Transverse colon (tissue), 4 donors: Measurements from ENCODE around the gene CELSR3. TPM values are rescaled to one million over a fixed set of nuclear protein-coding genes. Genes with fewer than 3 reads are reported as not detected.
A peak's percentile ranks its signal among the peaks of the same experiment; 100 is the strongest.

Experiments
- DNase-seq: peaks from one replicate; pipeline ENCODE4 v3.0.0-alpha.2; 2019
- H3K27ac ChIP-seq, 4 donors: fragments of 200-600 bp; sonication (generic); 2 replicates each; pipeline ENCODE4 v1.5.1; 2016 to 2018; ENCODE audit warnings: inconsistent platforms in 4 of 4
- H3K27me3 ChIP-seq: fragments of 200-600 bp; sonication (generic); 2 replicates; pipeline ENCODE4 v1.5.1; 2017; ENCODE audit warnings: inconsistent platforms
- H3K36me3 ChIP-seq, 4 donors: fragments of 200-600 bp; sonication (generic); 2 replicates each; pipeline ENCODE4 v1.5.1; 2017 to 2019; ENCODE audit warnings: inconsistent platforms in 4 of 4
- H3K4me1 ChIP-seq, 4 donors: fragments of 200-600 bp; sonication (generic); 2 replicates each; pipeline ENCODE4 v1.5.1; 2017 to 2020; ENCODE audit warnings: inconsistent platforms in 4 of 4
- H3K4me3 ChIP-seq, 4 donors: fragments of 200-600 bp; sonication (generic); 1 replicate in 1 of 4; 2 replicates in 3 of 4; pipeline versions ENCODE4 v1.5.1 to v1.6.1; 2017 to 2019; ENCODE audit warnings: inconsistent platforms in 4 of 4
- H3K9me3 ChIP-seq, 2 donors: fragments of 200-600 bp; sonication (generic); 2 replicates each; pipeline ENCODE4 v1.5.1; 2017 to 2019; ENCODE audit warnings: inconsistent platforms in 2 of 2
- CTCF ChIP-seq, 5 experiments: fragments of 200-600 bp in 3 of 5; fragments of 450-650 bp in 2 of 5; sonication (generic) in 3 of 5; IDR thresholded peaks; 1 replicate in 2 of 5; 2 replicates in 3 of 5; pipeline ENCODE4 v1.5.1; 2016 to 2017; ENCODE audit warnings: antibody characterized with exemption in 5 of 5, inconsistent platforms in 3 of 5, mild to moderate bottlenecking in 2 of 5, moderate library complexity in 1 of 5
- EP300 ChIP-seq: sonication (generic); formaldehyde crosslinking; IDR thresholded peaks from one replicate; pipeline ENCODE4 v1.6.1; 2017; ENCODE audit warnings: antibody characterized with exemption, low read depth
- POLR2A ChIP-seq: fragments of 450-650 bp; IDR thresholded peaks from one replicate; pipeline ENCODE4 v1.6.1; 2016; ENCODE audit warnings: antibody characterized with exemption, mild to moderate bottlenecking, moderate library complexity
- POLR2AphosphoS5 ChIP-seq, 3 donors: sonication (generic); formaldehyde crosslinking; IDR thresholded peaks; one replicate each; pipeline ENCODE4 v1.6.1; 2016; ENCODE audit warnings: antibody characterized with exemption in 3 of 3
- WGBS, 2 donors: methylation state at CpG; one replicate each; pipeline ENCODE4 v1.1.5; 2018; ENCODE audit warnings: low coverage in 1 of 2; 5-methylcytosine and 5-hydroxymethylcytosine counted together
- in situ Hi-C, 4 donors: fragments of 200-750 bp; cut with MboI; loops; one replicate each; pipeline versions ENCODE4 v1.15.0 to v1.15.1; 2017; ENCODE audit warnings: low sequenced_read_pairs in 3 of 4, low pct_ligation_motif_present in 1 of 4, low pct_unique_long_range_greater_than_20kb in 1 of 4
- intact Hi-C: fragments of 100-400 bp; cut with DNase I; formaldehyde crosslinking; loops from one replicate; pipeline ENCODE4 v1.15.1; 2023; ENCODE audit warnings: low total_unique reads
- total RNA-seq, 4 donors: library from RNA; depleted of rRNA; stranded (reverse); fragments of >200 nt; gene quantifications; one replicate each; pipeline ENCODE4 v1.1.0, GENCODE V29; 2016

CELSR3 gene
- total RNA-seq, 4 donors from 2014 or later = 1.2 to 15.0 (median 3.9) TPM

GRCh38 chr3:48600711-48601621 lies 61.7 kb downstream of the CELSR3 start:
- TF ChIP-seq POLR2A (no peak), POLR2AphosphoS5 (IDR thresholded peaks at IDR 0.05) (no peak), EP300 (no peak), CTCF (IDR thresholded peaks at IDR 0.05) (no peak)
- Histone ChIP-seq H3K27ac (no peak overlapping the region), H3K36me3 (peaks cover 0 to 59% (median 37%) of the 10 kb centered on the region in 4 donors), H3K27me3 (no peaks in the 10 kb centered on the region), H3K4me3 (no peak overlapping the region), H3K4me1 (peaks cover 0 to 21% (median 9%) of the 10 kb centered on the region in 4 donors), H3K9me3 (no peaks in the 10 kb centered on the region)
- WGBS, 2 donors = 89% methylated on average over 19 of the region's 19 CpGs; no CpG with 5 or more reads in 1 of the 2 donors
- no peak for DNase-seq
- intact Hi-C loops = no loop called here
- in situ Hi-C loops = no loop called here

GRCh38 chr3:48599509-48600285 lies 63.0 kb downstream of the CELSR3 start:
- intact Hi-C loops = no loop called here
- no peaks in the 10 kb centered on the region for H3K9me3 ChIP-seq
- H3K36me3 ChIP-seq = peaks cover 0 to 53% (median 31%) of the 10 kb centered on the region in 4 donors
- peaks cover 9 to 34% (median 20%) of the 10 kb centered on the region in 4 donors for H3K4me1 ChIP-seq
- H3K27me3 ChIP-seq = peaks cover 6% of the 10 kb centered on the region
- no peak overlapping the region for H3K4me3 ChIP-seq
- 92% methylated on average over 12 of the region's 12 CpGs; no CpG with 5 or more reads in 1 of the 2 donors for WGBS, 2 donors
- no peak for DNase-seq
- in situ Hi-C loops = no loop called here
- TF ChIP-seq CTCF (IDR thresholded peaks at IDR 0.05) (no peak), POLR2A (no peak), EP300 (no peak), POLR2AphosphoS5 (IDR thresholded peaks at IDR 0.05) (no peak)
- H3K27ac ChIP-seq = peak overlapping the region; percentile 71 to 78 (median 73)

- intact Hi-C loops (no loop called here), in situ Hi-C loops (no loop called here)
- H3K36me3 ChIP-seq = peaks cover 0 to 46% (median 27%) of the 10 kb centered on the region in 4 donors
- H3K4me1 ChIP-seq = peaks cover 9 to 40% (median 24%) of the 10 kb centered on the region in 4 donors
- H3K27me3 ChIP-seq = peaks cover 12% of the 10 kb centered on the region
- no peak overlapping the region for H3K4me3 ChIP-seq
- WGBS, 2 donors = 72% methylated on average over 10 of the region's 11 CpGs; no CpG with 5 or more reads in 1 of the 2 donors
- H3K27ac ChIP-seq = peak overlapping the region; percentile 71 to 78 (median 73)
- H3K9me3 ChIP-seq = no peaks in the 10 kb centered on the region
- no peak for DNase-seq
- TF ChIP-seq POLR2AphosphoS5 (IDR thresholded peaks at IDR 0.05) = no peak
- TF ChIP-seq EP300 = no peak
- TF ChIP-seq CTCF (IDR thresholded peaks at IDR 0.05) = no peak
- no peak for TF ChIP-seq POLR2A
Measured at GRCh38 chr3:48599077-48599501, 63.6 kb downstream of the CELSR3 start.
